MG63 (cell line): ENCODE measurements around the gene IFIT1B. TPM values are rescaled to one million over a fixed set of nuclear protein-coding genes. Genes with fewer than 3 reads are reported as not detected.
"Not testable (repeated sequence)": the region's sequence is repeated elsewhere in the genome, so short reads cannot be mapped to it uniquely, and the experiment has no call there.

Experiments
- DNase-seq: peaks from one replicate; pipeline ENCODE4 v3.0.0-alpha.2; 2020
- H3K27me3 ChIP-seq: fragments of 250-450 bp; sonication (Bioruptor Pico); 2 replicates; pipeline ENCODE4 v1.5.1; 2020; ENCODE audit warnings: mild to moderate bottlenecking, moderate library complexity
- H3K36me3 ChIP-seq: fragments of 250-450 bp; sonication (Bioruptor Pico); 2 replicates; pipeline ENCODE4 v1.5.1; 2020; ENCODE audit warnings: mild to moderate bottlenecking, moderate library complexity
- H3K4me3 ChIP-seq: fragments of 250-450 bp; sonication (Bioruptor Pico); 2 replicates; pipeline ENCODE4 v1.5.1; 2020; ENCODE audit warnings: mild to moderate bottlenecking, moderate library complexity
- H3K9me3 ChIP-seq: fragments of 250-450 bp; sonication (Bioruptor Pico); 2 replicates; pipeline ENCODE4 v1.5.1; 2020; ENCODE audit warnings: mild to moderate bottlenecking, moderate library complexity
- total RNA-seq: library from RNA; depleted of rRNA; stranded (reverse); fragments of >200 nt; shearing (Covaris generic); gene quantifications from 2 replicates; pipeline ENCODE4 v1.2.3, GENCODE V29; 2014; ENCODE audit warnings: low replicate concordance; rRNA removed

Gene IFIT1B
- total RNA-seq, result not detected in 2 replicates

- DNase-seq, result no peak
- Histone ChIP-seq H3K9me3 (no peaks in the 10 kb centered on the region), H3K36me3 (no peaks in the 10 kb centered on the region), H3K4me3 (no peak within 1 kb of the TSS), H3K27me3 (no peaks in the 10 kb centered on the region)
Measured at GRCh38 chr10:89377705-89378637, at the start of gene IFIT1B. TSS of gene IFIT1B (plus strand) at chr10:89378056. CDS start at chr10:89378136, 80 bp downstream.

GRCh38 chr10:89329151-89329550 lies 48.7 kb upstream of the IFIT1B start:
- H3K36me3 ChIP-seq, result no peaks in the 10 kb centered on the region
- DNase-seq, result no peak
- H3K27me3 ChIP-seq, result no peaks in the 10 kb centered on the region
- H3K4me3 ChIP-seq, result no peak overlapping the region
- no peaks in the 10 kb centered on the region for H3K9me3 ChIP-seq

- not testable (repeated sequence) for H3K36me3 ChIP-seq, H3K9me3 ChIP-seq, H3K4me3 ChIP-seq, DNase-seq, H3K27me3 ChIP-seq
Measured at GRCh38 chr10:89330014-89330413, 47.8 kb upstream of the IFIT1B start.

GRCh38 chr10:89330537-89331212 lies 47.2 kb upstream of the IFIT1B start:
- Histone ChIP-seq H3K36me3 (no peaks in the 10 kb centered on the region), H3K27me3 (no peaks in the 10 kb centered on the region), H3K9me3 (no peaks in the 10 kb centered on the region), H3K4me3 (no peak overlapping the region)
- DNase-seq, result no peak

- not testable (repeated sequence) for DNase-seq, H3K36me3 ChIP-seq, H3K27me3 ChIP-seq, H3K9me3 ChIP-seq
- H3K4me3 ChIP-seq, result peak overlapping the region; percentile 33
Measured at GRCh38 chr10:89331487-89332122, 46.3 kb upstream of the IFIT1B start.

- Histone ChIP-seq H3K36me3 (no peaks in the 10 kb centered on the region), H3K27me3 (no peaks in the 10 kb centered on the region), H3K4me3 (peak overlapping the region; percentile 33), H3K9me3 (no peaks in the 10 kb centered on the region)
- DNase-seq, result no peak
Measured at GRCh38 chr10:89332123-89332633, 45.7 kb upstream of the IFIT1B start.

- Histone ChIP-seq H3K9me3 (no peaks in the 10 kb centered on the region), H3K27me3 (no peaks in the 10 kb centered on the region), H3K4me3 (no peak overlapping the region), H3K36me3 (peaks cover 9% of the 10 kb centered on the region)
- DNase-seq, result no peak
Measured at GRCh38 chr10:89335226-89335625, 42.6 kb upstream of the IFIT1B start.

- peaks cover 9% of the 10 kb centered on the region for H3K36me3 ChIP-seq
- no peak overlapping the region for H3K4me3 ChIP-seq
- H3K9me3 ChIP-seq, result no peaks in the 10 kb centered on the region
- no peak for DNase-seq
- H3K27me3 ChIP-seq, result no peaks in the 10 kb centered on the region
Measured at GRCh38 chr10:89336241-89336640, 41.6 kb upstream of the IFIT1B start.

GRCh38 chr10:89337484-89337883 lies 40.4 kb upstream of the IFIT1B start:
- DNase-seq, result peak; percentile 48
- H3K36me3 ChIP-seq, result peaks cover 9% of the 10 kb centered on the region
- H3K9me3 ChIP-seq, result no peaks in the 10 kb centered on the region
- no peak overlapping the region for H3K4me3 ChIP-seq
- no peaks in the 10 kb centered on the region for H3K27me3 ChIP-seq

GRCh38 chr10:89338713-89339112 lies 39.1 kb upstream of the IFIT1B start:
- DNase-seq, result no peak
- no peaks in the 10 kb centered on the region for H3K9me3 ChIP-seq
- no peak overlapping the region for H3K4me3 ChIP-seq
- no peaks in the 10 kb centered on the region for H3K27me3 ChIP-seq
- H3K36me3 ChIP-seq, result peaks cover 9% of the 10 kb centered on the region

- Histone ChIP-seq H3K27me3 (no peaks in the 10 kb centered on the region), H3K4me3 (no peak overlapping the region), H3K9me3 (no peaks in the 10 kb centered on the region), H3K36me3 (peaks cover 9% of the 10 kb centered on the region)
- no peak for DNase-seq
Measured at GRCh38 chr10:89339875-89340274, 38.0 kb upstream of the IFIT1B start.

- Histone ChIP-seq H3K27me3 (no peaks in the 10 kb centered on the region), H3K36me3 (peaks cover 9% of the 10 kb centered on the region), H3K9me3 (no peaks in the 10 kb centered on the region), H3K4me3 (no peak overlapping the region)
- DNase-seq, result no peak
Measured at GRCh38 chr10:89341649-89342048, 36.2 kb upstream of the IFIT1B start.

GRCh38 chr10:89342206-89342958 lies 35.5 kb upstream of the IFIT1B start:
- peak; percentile 77 for DNase-seq
- Histone ChIP-seq H3K4me3 (no peak overlapping the region), H3K36me3 (peaks cover 9% of the 10 kb centered on the region), H3K27me3 (no peaks in the 10 kb centered on the region), H3K9me3 (no peaks in the 10 kb centered on the region)

GRCh38 chr10:89343089-89343767 lies 34.6 kb upstream of the IFIT1B start:
- no peak for DNase-seq
- Histone ChIP-seq H3K27me3 (no peaks in the 10 kb centered on the region), H3K36me3 (peaks cover 6% of the 10 kb centered on the region), H3K4me3 (no peak overlapping the region), H3K9me3 (no peaks in the 10 kb centered on the region)

- Histone ChIP-seq H3K36me3 (no peaks in the 10 kb centered on the region; the same call in none of the 2 replicates), H3K4me3 (no peak overlapping the region), H3K27me3 (no peaks in the 10 kb centered on the region), H3K9me3 (no peaks in the 10 kb centered on the region)
- DNase-seq, result no peak
Measured at GRCh38 chr10:89344156-89344555, 33.7 kb upstream of the IFIT1B start.
